Glomerular endothelial cell (primary cell): Measurements from ENCODE around the gene MARVELD3. TPM values are rescaled to one million over a fixed set of nuclear protein-coding genes. Genes with fewer than 3 reads are reported as not detected.
"Not testable (repeated sequence)": the region's sequence is repeated elsewhere in the genome, so short reads cannot be mapped to it uniquely, and the experiment has no call there.

Source experiments
- DNase-seq: peaks from one replicate; pipeline ENCODE4 v3.0.0-alpha.2; 2011; ENCODE audit warnings: low read depth, low spot score; ENCODE audit errors: extremely low read depth
- total RNA-seq: library from RNA; depleted of rRNA; stranded (reverse); fragments of >200 nt; gene quantifications from 2 replicates; pipeline ENCODE4 v1.2.3, GENCODE V29; 2015

The MARVELD3 gene
- 0.12 TPM in 1 of 2 replicates, not detected in the other for total RNA-seq

DNA sequence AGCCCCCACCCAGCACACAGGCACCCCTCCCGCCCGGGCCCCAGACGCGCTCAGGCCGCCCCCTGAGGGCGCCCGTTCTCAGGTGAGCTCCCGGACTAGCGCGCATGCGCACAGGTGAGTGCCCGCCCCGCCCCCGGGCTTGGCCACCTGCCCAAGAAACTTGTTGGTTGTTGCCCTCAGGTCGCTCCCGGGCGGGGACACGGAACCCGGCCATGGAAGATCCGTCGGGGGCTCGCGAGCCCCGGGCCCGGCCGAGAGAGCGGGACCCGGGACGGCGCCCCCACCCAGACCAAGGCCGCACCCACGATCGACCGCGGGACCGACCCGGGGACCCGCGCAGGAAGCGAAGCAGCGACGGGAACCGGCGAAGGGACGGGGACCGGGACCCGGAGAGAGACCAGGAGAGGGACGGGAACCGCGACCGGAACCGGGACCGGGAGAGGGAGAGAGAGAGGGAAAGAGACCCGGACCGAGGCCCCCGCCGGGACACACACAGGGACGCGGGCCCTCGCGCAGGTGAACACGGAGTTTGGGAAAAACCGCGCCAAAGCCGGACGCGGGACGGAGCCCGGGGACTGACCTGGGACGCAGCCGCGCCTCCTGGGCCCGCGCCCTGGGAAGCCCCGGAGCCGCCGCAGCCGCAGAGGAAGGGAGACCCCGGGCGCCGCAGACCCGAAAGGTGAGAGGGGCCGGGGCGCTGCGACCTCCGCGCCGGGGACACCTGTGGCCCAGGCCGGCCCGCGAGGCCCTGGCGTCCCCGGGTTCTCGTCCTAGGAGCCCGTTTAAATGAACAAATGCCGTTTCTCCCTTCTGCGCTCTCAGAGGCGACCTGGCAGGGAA lies at the start of gene MARVELD3:
TSS of gene MARVELD3 (plus strand) at position 167 of the 840 bp plus-strand sequence. CDS start at position 213, 46 bp downstream.
- DNase-seq: no peak

DNA sequence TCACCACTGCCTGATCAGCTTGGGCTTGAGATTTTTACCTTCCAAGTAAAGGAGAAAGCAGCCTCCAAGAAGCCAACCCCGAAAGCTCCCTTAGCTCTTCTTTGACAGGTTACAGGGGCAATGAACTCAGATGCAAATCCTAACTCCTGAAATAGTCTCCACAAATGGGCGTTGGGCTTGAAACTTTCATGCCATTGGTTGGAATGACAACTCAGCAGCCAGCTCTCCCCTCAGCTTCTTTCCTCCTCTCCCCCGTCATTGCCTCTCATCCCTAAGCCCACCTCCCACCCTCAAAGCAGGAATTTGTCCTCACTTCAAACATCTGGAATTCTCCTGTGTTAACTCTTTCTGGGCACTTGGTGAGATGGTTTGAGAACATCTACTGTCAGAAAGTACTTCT lies 49.0 kb upstream of the MARVELD3 start, which contains the start of gene TAT:
TSS of gene TAT (minus strand) at position 122 of the 400 bp plus-strand sequence. CDS start 677 bp downstream, outside the sequence.
- DNase-seq: no peak

GRCh38 chr16:71582553-71582848 lies 43.5 kb upstream of the MARVELD3 start:
- not testable (repeated sequence) for DNase-seq

GRCh38 chr16:71584543-71585317 lies 41.3 kb upstream of the MARVELD3 start:
- DNase-seq: no peak

GRCh38 chr16:71585318-71585703 lies 40.7 kb upstream of the MARVELD3 start:
- DNase-seq: no peak

- DNase-seq: not testable (repeated sequence)
Observed at GRCh38 chr16:71589334-71589733, 36.6 kb upstream of the MARVELD3 start.

DNA sequence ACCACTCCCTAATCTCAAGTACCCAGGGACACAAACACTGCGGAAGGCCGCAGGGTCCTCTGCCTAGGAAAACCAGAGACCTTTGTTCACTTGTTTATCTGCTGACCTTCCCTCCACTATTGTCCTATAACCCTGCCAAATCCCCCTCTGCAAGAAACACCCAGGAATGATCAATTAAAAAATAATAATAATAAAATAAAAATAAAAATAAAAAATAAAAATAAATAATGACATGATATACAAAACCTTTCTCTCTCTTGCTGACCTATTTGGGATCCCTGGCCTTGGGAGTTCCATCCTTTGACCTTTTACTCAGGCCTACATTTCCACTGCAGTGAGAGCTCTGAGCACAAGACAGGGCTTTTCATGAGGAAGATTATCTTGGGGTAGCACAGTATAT lies 35.9 kb upstream of the MARVELD3 start:
- not testable (repeated sequence) for DNase-seq

- DNase-seq: no peak
Observed at GRCh38 chr16:71590584-71590983, 35.4 kb upstream of the MARVELD3 start.

GRCh38 chr16:71591917-71592316 lies 34.1 kb upstream of the MARVELD3 start:
- DNase-seq: no peak

GRCh38 chr16:71593048-71593999 lies 32.7 kb upstream of the MARVELD3 start:
- no peak for DNase-seq

GRCh38 chr16:71594000-71594646 lies 31.9 kb upstream of the MARVELD3 start:
- DNase-seq: no peak

DNA sequence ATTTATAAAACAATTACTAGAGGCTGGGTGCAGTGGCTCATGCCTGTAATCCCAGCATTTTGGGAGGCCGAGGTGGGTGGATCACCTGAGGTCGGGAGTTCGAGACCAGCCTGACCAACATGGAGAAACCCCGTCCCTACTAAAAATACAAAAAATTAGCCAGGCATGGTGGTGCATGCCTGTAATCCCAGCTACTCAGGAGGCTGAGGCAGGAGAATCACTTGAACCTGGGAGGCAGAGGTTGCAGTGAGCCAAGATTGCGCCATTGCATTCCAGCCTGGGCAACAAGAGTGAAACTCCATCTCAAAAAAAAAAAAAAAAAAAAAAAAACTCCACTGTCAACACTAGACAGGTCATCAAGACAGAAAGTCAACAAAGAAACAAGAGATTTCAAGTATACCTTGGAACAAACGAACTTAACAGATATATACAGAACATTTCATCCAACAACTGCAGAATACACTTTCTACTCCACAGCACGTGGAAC lies 30.6 kb upstream of the MARVELD3 start:
- not testable (repeated sequence) for DNase-seq

- DNase-seq: not testable (repeated sequence)
Observed at GRCh38 chr16:71598426-71598825, 27.6 kb upstream of the MARVELD3 start.

DNA sequence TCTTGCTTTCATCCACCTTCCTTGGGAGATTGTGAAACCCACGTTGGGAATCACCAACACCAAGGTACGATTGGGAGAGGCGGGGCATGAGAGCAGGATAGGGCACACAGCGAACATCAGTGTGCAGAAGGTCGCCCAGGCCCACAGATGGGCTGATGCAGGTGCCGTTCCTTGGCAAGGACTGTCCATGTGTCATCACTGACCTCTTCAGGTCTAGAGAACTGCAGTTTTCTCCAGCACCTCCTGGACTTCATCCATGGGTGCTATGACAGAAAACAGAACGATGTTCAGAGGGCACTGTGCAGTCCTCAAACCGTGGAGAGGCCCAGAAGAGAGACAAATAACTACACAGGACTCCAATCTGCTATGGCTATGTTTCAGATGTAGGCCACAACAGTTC lies 25.2 kb upstream of the MARVELD3 start:
- no peak for DNase-seq

DNA sequence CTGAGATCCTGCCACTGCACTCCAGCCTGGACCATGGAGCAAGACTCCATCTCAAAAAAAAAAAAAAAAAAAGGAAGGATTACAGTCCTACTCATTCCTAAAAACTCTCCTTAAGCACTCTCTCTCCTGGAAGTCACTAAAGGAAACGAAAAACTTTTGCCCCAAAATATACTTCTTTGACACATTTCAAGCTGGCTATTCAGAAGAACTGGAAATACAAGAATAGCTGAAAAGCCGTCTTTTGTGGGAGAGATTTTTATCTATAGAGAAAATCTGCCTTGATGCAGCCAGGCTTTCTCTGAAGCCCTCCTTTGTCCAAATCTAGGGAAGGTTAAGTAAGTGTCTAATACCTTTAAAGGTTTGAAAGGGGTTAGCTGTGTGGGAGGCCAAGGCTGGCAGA lies 16.9 kb upstream of the MARVELD3 start:
- no peak for DNase-seq

- no peak for DNase-seq
Observed at GRCh38 chr16:71610447-71610846, 15.5 kb upstream of the MARVELD3 start.

DNA sequence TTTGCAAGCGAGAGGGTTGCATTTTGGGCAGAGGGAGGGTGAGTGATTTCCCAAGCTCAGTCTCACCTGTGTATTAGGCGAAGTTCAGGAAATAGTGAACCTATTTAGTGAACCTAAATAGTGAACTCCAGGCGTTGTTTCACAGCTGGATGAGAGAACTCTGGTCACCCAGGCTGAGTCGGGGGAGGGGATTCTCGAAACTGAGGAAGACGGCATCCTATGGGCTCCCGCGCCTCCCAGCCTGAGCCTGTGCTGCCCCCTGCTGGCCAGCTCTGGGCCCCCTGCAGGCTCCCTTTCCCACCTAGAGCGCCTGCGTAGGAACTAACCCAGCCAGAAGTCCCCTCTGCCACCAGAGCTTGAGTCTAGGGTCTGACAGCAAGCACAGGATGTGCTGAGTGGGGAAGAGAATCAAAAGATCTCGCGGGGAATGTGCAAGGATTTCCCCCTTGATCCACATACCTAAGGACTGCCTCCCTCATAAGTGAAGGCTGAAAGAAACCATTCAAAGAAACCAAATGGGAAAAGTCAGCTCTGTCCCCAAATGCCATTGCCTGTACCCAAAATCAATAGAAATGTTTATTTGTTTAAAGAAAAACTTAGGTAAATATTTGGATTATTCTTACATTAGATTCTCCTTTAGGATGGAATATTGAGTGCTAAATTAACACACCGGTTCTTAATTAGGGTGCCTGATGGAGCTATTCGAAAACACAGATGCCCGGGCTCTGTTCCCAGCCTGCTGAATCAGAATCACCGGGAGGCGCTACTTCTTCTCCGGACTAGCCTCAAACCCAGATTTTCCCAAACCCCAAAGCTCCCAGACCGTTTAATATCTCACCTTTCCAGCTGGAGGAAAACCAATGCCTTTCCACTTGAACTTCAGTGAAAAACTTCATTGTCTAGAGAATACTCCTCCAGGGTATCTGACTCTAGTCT lies 14.8 kb upstream of the MARVELD3 start:
- DNase-seq: no peak

- not testable (repeated sequence) for DNase-seq
Observed at GRCh38 chr16:71614956-71615355, 11.0 kb upstream of the MARVELD3 start.

- DNase-seq: no peak
Observed at GRCh38 chr16:71618429-71618828, 7.6 kb upstream of the MARVELD3 start.
